ENCODE results near the gene ZFAND2A. TPM values are rescaled to one million over a fixed set of nuclear protein-coding genes. Genes with fewer than 3 reads are reported as not detected.
"Not testable (repeated sequence)": the region's sequence is repeated elsewhere in the genome, so short reads cannot be mapped to it uniquely, and the experiment has no call there.

The ZFAND2A gene
- total RNA-seq, 6 donors from 2014 or later: 12.5 to 45.1 (median 21.6) TPM

- TF ChIP-seq POLR2AphosphoS5 (IDR thresholded peaks at IDR 0.05) (no peak), EP300 (IDR thresholded peaks at IDR 0.05) (no peak), CTCF (IDR thresholded peaks at IDR 0.05) (no peak), POLR2A (IDR thresholded peaks at IDR 0.05) (no peak)
- no peak overlapping the region for H3K27ac ChIP-seq
- 96 to 98% methylated on average over 38 of the region's 38 CpGs for WGBS, 2 donors
- no peaks in the 10 kb centered on the region for H3K27me3 ChIP-seq
- H3K9me3 ChIP-seq: no peaks in the 10 kb centered on the region
- peaks cover 0 to 7% (median 0%) of the 10 kb centered on the region in 4 donors for H3K36me3 ChIP-seq
- H3K4me1 ChIP-seq: no peaks in the 10 kb centered on the region
- ATAC-seq (ENCODE audit: low FRiP score in 2 of 2): no peak
- DNase-seq: no peak
- no peak overlapping the region for H3K4me3 ChIP-seq
Measured at GRCh38 chr7:1117321-1117928, 42.6 kb downstream of the ZFAND2A start.

- ATAC-seq (ENCODE audit: low FRiP score in 2 of 2); H3K9me3 ChIP-seq: not testable (repeated sequence)
- WGBS, 2 donors: 89 to 97% methylated on average over 21 to 47 of the region's 49 CpGs
Measured at GRCh38 chr7:1116383-1117008, 43.5 kb downstream of the ZFAND2A start.

GRCh38 chr7:1115171-1116045 is 44.6 kb downstream of the ZFAND2A start:
- H3K9me3 ChIP-seq; H3K27me3 ChIP-seq; H3K4me3 ChIP-seq; H3K27ac ChIP-seq; ATAC-seq (ENCODE audit: low FRiP score in 2 of 2); H3K36me3 ChIP-seq; H3K4me1 ChIP-seq; DNase-seq: not testable (repeated sequence)
- 93 to 95% methylated on average over 44 of the region's 44 CpGs for WGBS, 2 donors

More at GRCh38 chr7:1116383-1117008, 43.5 kb downstream of the ZFAND2A start:
- not testable (repeated sequence) for DNase-seq, H3K4me3 ChIP-seq, H3K27me3 ChIP-seq, H3K36me3 ChIP-seq, H3K4me1 ChIP-seq, H3K27ac ChIP-seq

- Histone ChIP-seq H3K27me3 (no peaks in the 10 kb centered on the region), H3K4me1 (no peaks in the 10 kb centered on the region), H3K9me3 (no peaks in the 10 kb centered on the region), H3K4me3 (no peak overlapping the region), H3K27ac (no peak overlapping the region), H3K36me3 (peaks cover 0 to 7% (median 0%) of the 10 kb centered on the region in 4 donors)
- 97 to 100% methylated on average over 2 to 19 of the region's 19 CpGs for WGBS, 2 donors
- TF ChIP-seq POLR2AphosphoS5 (IDR thresholded peaks at IDR 0.05) (no peak), EP300 (IDR thresholded peaks at IDR 0.05) (no peak), CTCF (IDR thresholded peaks at IDR 0.05) (no peak), POLR2A (IDR thresholded peaks at IDR 0.05) (no peak)
- DNase-seq (peak in 1 of 2 donors; percentile 69), ATAC-seq (ENCODE audit: low FRiP score in 2 of 2) (peak in 1 of 2 donors; percentile 11)
Measured at GRCh38 chr7:1114505-1114904, 45.5 kb downstream of the ZFAND2A start.

- Histone ChIP-seq H3K4me3 (no peak overlapping the region), H3K27ac (no peak overlapping the region), H3K9me3 (no peaks in the 10 kb centered on the region), H3K4me1 (no peaks in the 10 kb centered on the region), H3K36me3 (peaks cover 0 to 7% (median 0%) of the 10 kb centered on the region in 4 donors), H3K27me3 (no peaks in the 10 kb centered on the region)
- no peak for TF ChIP-seq CTCF (IDR thresholded peaks at IDR 0.05)
- TF ChIP-seq EP300 (IDR thresholded peaks at IDR 0.05): no peak
- no peak for TF ChIP-seq POLR2A (IDR thresholded peaks at IDR 0.05)
- no peak for TF ChIP-seq POLR2AphosphoS5 (IDR thresholded peaks at IDR 0.05)
- 94 to 96% methylated on average over 12 to 13 of the region's 13 CpGs for whole genome bisulfite sequencing, 2 donors
- DNase-seq (no peak), ATAC-seq (ENCODE audit: low FRiP score in 2 of 2) (no peak)
Measured at GRCh38 chr7:1114088-1114487, 45.9 kb downstream of the ZFAND2A start.
